A549 treated with ZK216348 at 1 μM for 4 hours (cell line): Measurements from ENCODE around the gene SLC35G3. TPM values are rescaled to one million over a fixed set of nuclear protein-coding genes. Genes with fewer than 3 reads are reported as not detected.

Source experiments
- total RNA-seq: library from RNA; stranded (reverse); fragments of 200-300 nt; extraction: Qiagen RNA extraction; gene quantifications from 5 replicates; pipeline ENCODE4 v1.2.3, GENCODE V29; 2022; ENCODE audit warnings: low read depth

The SLC35G3 gene
- not detected in 5 replicates for total RNA-seq

GRCh38 chr17:35194001-35194400 lies at the start of gene SLC35G3:
SLC35G3 (minus strand) TSS chr17:35194393; CDS start chr17:35194307, 86 bp downstream.

DNA sequence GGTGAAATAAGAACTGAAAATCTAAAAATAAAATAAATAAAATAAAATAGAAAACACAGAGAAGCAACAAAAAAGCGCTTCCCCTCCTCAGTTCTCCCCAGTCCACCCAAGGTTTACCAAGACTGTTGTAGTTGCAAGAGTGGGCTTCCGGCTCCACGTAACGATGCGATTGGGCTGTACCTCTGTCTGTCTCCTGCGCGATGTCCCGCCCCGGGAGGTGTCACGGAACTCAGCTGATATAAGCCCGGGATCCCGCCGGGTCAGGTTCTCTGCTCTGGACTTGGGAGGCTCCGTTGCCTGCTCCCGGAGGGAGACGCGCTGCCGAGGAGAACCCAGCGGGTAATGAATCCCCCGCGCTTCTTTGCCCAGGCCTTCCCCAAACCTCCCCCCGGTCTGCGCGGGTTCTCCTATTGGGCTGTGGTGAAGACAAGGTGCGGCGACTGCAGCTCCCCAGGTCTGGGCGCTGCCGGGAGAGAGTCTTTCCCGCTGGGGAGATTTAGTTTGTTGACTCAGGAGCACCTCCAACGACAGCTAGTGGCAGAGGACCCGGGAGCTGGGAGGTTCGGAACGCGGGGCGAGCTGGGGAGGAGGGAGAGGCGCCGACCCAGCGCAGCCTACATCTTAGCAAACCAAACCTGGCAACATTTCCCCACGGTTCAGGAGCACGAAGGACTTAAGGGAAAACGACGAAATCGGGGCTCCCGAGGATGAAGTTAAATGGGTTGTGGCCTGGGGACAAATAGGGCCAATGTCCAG lies 48.8 kb upstream of the SLC35G3 start, which contains the start of gene SLFN5:
Gene SLFN5 (plus strand): TSS at position 268 of the 756 bp plus-strand sequence. CDS start 15,619 bp downstream, outside the sequence.

DNA sequence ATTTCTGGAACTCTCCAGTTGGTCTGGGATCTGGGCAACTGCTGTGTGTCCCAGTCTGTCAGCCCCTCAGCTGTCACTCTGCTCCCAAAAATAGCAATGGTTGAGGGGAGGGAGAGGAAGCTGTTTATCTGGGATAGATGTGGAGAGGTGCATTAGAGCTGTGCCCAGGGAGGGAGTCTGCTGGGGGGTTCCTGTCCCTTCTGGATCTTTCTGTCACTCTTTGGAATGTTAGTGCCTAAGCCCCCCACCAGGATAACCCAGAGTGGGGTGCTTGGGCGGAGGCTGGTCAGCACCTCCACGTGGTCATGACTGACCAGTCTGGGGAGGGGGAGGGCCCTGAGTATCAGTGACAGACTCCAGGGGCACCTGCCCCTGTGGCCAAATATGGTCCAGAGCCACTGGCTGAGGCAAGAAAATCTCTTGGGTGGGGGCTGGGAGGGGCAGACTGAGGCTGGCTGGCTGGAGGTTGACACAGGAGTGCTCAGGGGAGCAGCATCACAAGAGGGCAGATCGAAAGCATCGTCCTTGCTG lies 46.8 kb downstream of the SLC35G3 start, which contains the start of gene UNC45B:
Gene UNC45B (plus strand): TSS at position 443 of the 531 bp plus-strand sequence. CDS start 447 bp downstream, outside the sequence.

Other genes with a start within 250 kb of the SLC35G3 start
- gene CCT6B, start 232.9 kb downstream of the SLC35G3 start, total RNA-seq = 0.91 to 1.5 TPM (median 1.3 TPM) in 5 replicates
- gene ZNF830, start 232.9 kb downstream of the SLC35G3 start, total RNA-seq = 13.2 to 24.7 TPM (median 15.2 TPM) in 5 replicates
- 16.6 to 22.2 TPM (median 21.6 TPM) in 5 replicates for gene LIG3, start 213.9 kb downstream of the SLC35G3 start, total RNA-seq
- gene RFFL, start 130.7 kb downstream of the SLC35G3 start, total RNA-seq = 44.3 to 58.0 TPM (median 51.1 TPM) in 5 replicates
- 20.6 to 33.4 TPM (median 27.8 TPM) in 5 replicates for gene RAD51D, start 74.5 kb downstream of the SLC35G3 start, total RNA-seq
- 0.11 TPM in 1 of 5 replicates, not detected in the others for gene FNDC8, start 72.8 kb downstream of the SLC35G3 start, total RNA-seq
- 26.5 to 40.5 TPM (median 37.2 TPM) in 5 replicates for gene NLE1, start 52.1 kb downstream of the SLC35G3 start, total RNA-seq
- gene UNC45B, start 46.6 kb downstream of the SLC35G3 start, total RNA-seq = not detected in 5 replicates
- gene SLFN5, start 48.7 kb upstream of the SLC35G3 start, total RNA-seq = 2.2 to 3.7 TPM (median 2.8 TPM) in 5 replicates
- 5.4 to 6.7 TPM (median 5.6 TPM) in 5 replicates for gene SLFN11, start 179.2 kb upstream of the SLC35G3 start, total RNA-seq
- 0.14 to 0.27 TPM in 2 of 5 replicates, not detected in the others for gene SLFN12, start 238.1 kb upstream of the SLC35G3 start, total RNA-seq